ENCODE results near the gene DVL2.

DNA sequence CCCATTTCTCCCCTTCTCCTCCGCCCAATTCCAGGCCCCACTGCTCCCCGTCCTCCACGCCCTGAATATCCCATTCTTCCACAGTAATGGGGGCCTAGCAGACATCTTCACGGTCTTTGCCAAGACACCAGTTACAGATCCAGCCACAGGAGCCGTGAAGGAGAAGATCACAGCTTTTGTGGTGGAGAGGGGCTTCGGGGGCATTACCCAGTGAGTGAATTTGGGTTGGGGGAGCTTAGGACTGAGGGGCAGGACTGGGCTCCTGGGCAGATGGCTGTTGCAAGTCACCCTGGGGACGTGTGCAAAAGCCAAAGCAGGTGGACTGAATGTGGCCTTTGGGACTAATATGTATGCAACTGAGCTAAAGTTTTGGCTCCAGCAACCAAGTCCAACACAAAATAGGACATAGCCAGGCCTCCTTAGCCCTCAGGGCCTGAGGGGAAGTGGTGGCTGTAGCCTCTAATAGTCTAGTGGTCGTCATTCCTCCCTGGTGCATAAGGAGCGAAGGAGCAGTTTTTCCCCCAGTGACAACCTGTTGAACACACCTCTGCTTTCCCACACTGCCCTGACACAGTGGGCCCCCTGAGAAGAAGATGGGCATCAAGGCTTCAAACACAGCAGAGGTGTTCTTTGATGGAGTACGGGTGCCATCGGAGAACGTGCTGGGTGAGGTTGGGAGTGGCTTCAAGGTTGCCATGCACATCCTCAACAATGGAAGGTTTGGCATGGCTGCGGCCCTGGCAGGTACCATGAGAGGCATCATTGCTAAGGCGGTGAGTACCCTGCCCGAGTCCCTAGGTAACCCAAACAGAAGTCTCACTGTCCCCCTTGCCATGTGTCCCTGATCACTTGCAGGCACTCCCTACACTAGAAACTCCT is 12.0 kb downstream of the DVL2 start:
- no peak for TF ChIP-seq POLR2AphosphoS5 (IDR thresholded peaks at IDR 0.05)
- TF ChIP-seq, protein P1, sequence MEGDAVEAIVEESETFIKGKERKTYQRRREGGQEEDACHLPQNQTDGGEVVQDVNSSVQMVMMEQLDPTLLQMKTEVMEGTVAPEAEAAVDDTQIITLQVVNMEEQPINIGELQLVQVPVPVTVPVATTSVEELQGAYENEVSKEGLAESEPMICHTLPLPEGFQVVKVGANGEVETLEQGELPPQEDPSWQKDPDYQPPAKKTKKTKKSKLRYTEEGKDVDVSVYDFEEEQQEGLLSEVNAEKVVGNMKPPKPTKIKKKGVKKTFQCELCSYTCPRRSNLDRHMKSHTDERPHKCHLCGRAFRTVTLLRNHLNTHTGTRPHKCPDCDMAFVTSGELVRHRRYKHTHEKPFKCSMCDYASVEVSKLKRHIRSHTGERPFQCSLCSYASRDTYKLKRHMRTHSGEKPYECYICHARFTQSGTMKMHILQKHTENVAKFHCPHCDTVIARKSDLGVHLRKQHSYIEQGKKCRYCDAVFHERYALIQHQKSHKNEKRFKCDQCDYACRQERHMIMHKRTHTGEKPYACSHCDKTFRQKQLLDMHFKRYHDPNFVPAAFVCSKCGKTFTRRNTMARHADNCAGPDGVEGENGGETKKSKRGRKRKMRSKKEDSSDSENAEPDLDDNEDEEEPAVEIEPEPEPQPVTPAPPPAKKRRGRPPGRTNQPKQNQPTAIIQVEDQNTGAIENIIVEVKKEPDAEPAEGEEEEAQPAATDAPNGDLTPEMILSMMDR (IDR thresholded peaks at IDR 0.05; ENCODE audit: poor library complexity, severe bottlenecking) = no peak
- TF ChIP-seq MXI1 (conservative IDR thresholded peaks at IDR 0.05; ENCODE audit: poor library complexity, severe bottlenecking) = no peak
- TF ChIP-seq TAF1 (IDR thresholded peaks at IDR 0.05; ENCODE audit: low read depth) = no peak
- TF ChIP-seq, protein P2, sequence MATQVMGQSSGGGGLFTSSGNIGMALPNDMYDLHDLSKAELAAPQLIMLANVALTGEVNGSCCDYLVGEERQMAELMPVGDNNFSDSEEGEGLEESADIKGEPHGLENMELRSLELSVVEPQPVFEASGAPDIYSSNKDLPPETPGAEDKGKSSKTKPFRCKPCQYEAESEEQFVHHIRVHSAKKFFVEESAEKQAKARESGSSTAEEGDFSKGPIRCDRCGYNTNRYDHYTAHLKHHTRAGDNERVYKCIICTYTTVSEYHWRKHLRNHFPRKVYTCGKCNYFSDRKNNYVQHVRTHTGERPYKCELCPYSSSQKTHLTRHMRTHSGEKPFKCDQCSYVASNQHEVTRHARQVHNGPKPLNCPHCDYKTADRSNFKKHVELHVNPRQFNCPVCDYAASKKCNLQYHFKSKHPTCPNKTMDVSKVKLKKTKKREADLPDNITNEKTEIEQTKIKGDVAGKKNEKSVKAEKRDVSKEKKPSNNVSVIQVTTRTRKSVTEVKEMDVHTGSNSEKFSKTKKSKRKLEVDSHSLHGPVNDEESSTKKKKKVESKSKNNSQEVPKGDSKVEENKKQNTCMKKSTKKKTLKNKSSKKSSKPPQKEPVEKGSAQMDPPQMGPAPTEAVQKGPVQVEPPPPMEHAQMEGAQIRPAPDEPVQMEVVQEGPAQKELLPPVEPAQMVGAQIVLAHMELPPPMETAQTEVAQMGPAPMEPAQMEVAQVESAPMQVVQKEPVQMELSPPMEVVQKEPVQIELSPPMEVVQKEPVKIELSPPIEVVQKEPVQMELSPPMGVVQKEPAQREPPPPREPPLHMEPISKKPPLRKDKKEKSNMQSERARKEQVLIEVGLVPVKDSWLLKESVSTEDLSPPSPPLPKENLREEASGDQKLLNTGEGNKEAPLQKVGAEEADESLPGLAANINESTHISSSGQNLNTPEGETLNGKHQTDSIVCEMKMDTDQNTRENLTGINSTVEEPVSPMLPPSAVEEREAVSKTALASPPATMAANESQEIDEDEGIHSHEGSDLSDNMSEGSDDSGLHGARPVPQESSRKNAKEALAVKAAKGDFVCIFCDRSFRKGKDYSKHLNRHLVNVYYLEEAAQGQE (IDR thresholded peaks at IDR 0.05; ENCODE audit: borderline replicate concordance) = no peak
- no peak for TF ChIP-seq RAD21 (conservative IDR thresholded peaks at IDR 0.05)
- no peak for TF ChIP-seq EZH2 (IDR thresholded peaks at IDR 0.05; ENCODE audit: borderline replicate concordance, insufficient read depth, low read length, poor library complexity, severe bottlenecking)
- no peak for TF ChIP-seq EP300 (conservative IDR thresholded peaks at IDR 0.05; ENCODE audit: poor library complexity, severe bottlenecking)
- TF ChIP-seq SMC3 (conservative IDR thresholded peaks at IDR 0.05; ENCODE audit: poor library complexity) = no peak
